Measurements from ENCODE around the gene TBRG4.
A peak's percentile ranks its signal among the peaks of the same experiment; 100 is the strongest.

Gene TBRG4

GRCh38 chr7:45111298-45112223, at the start of gene TBRG4:
Gene TBRG4, minus strand, starts transcription at chr7:45111697. Its CDS starts 2,460 bp downstream, at chr7:45109237.
- peak; percentile 94 for DNase-seq (ENCODE audit: low read depth in 2 of 2)
- peak; percentile 25 for TF ChIP-seq CTCF (IDR thresholded peaks at IDR 0.05; ENCODE audit: low read depth, low read length)
- peak within 1 kb of the TSS; percentile 77 to 91 for H3K4me3 ChIP-seq (replicated peaks in 1 of 2; ENCODE audit: low read depth in 2 of 2, low read length in 2 of 2)

DNA sequence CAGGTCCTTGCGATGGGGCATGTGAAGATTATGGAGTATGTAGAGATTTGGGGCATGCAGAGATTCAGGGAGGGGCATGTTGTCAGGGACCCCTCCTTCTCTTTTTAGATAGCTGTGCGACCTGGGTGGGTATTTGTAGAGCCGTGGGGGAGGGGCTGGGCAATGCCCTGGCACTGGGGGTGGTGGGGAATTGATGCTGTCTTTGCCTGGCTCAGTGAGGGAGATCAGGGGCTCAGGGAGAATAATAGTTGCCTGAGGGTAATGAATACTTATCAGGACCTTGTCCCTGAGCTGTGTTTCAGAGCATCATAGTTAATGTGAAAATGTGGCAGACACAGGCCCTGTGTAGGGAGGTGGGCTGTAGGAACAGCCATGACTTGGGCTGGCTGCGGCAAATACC, 49.6 kb upstream of the TBRG4 start:
- TF ChIP-seq CTCF (IDR thresholded peaks at IDR 0.05; ENCODE audit: low read depth, low read length) = no peak
- no peak for DNase-seq (ENCODE audit: low read depth in 2 of 2)
- H3K4me3 ChIP-seq (replicated peaks in 1 of 2; ENCODE audit: low read depth in 2 of 2, low read length in 2 of 2) = no peak overlapping the region

DNA sequence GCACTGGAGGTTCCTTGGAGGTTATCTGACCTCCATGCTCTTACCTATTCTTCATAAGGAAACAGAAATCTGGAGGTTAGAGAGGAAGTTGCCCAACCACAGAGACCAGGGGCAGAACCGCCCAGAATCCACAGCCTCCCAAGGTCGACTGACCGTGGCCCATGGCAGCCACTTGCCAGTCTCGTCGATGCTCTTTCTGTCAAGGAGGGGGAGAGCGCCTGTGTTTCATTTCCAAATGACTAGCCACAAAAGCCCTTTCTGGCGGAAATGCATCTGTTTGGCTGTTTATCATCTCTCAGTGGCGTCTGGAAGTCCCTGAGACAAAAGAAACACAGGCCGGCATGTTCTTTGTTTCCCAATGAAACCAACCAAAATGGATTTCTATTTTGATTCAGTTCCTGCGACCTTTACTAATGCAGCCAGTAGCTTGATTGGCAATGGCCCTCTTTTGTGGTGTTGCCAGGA, 49.0 kb upstream of the TBRG4 start:
- TF ChIP-seq CTCF (IDR thresholded peaks at IDR 0.05; ENCODE audit: low read depth, low read length) = no peak
- H3K4me3 ChIP-seq (replicated peaks in 1 of 2; ENCODE audit: low read depth in 2 of 2, low read length in 2 of 2) = no peak overlapping the region
- no peak for DNase-seq (ENCODE audit: low read depth in 2 of 2)

DNA sequence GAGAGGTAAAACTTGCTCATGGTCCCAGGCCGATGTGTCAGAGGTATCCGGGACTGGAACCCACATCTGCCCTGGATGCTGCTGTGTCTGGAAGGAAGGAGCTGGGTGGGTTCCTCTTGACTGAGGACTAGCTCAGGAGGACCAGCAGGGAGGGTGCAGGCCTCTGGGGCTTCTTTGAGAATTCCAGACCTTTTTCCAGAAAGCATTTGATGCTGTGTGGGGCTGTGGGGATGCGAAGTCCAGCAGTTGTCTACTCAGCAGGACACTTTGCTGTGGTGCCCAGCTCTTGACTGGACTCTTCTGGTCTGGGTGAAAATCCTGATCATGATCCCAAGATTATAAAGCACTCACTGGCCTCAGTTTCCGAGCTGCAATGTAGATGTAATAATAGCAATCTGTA, 47.8 kb upstream of the TBRG4 start:
- no peak overlapping the region for H3K4me3 ChIP-seq (replicated peaks in 1 of 2; ENCODE audit: low read depth in 2 of 2, low read length in 2 of 2)
- TF ChIP-seq CTCF (IDR thresholded peaks at IDR 0.05; ENCODE audit: low read depth, low read length) = no peak
- no peak for DNase-seq (ENCODE audit: low read depth in 2 of 2)

DNA sequence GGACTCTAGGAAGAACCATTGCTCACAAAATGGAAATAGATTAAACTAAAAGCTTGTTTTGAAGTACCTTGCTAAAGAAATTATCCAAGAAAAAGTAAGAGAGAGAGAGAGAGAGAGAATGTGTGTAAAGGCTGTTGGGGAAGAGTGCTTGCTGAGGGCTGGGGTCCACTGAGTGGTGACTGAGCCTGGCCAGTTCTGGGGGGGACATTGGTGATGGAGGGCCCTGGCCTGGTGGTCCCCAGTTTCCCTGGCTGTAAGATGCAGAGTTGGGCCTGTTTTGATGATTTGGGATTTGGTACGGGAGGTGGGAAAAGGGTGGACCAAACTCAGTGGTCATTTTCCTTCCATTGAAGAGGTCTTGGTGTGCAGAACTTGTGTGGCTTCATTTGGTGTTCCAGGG, 47.0 kb upstream of the TBRG4 start:
- DNase-seq (ENCODE audit: low read depth in 2 of 2) = no peak
- TF ChIP-seq CTCF (IDR thresholded peaks at IDR 0.05; ENCODE audit: low read depth, low read length) = no peak

GRCh38 chr7:45157653-45158401, 46.3 kb upstream of the TBRG4 start, which contains the start of gene RAMP3:
Gene RAMP3, plus strand, starts transcription at chr7:45157791. Its CDS starts 38 bp downstream, at chr7:45157829.
- no peak for DNase-seq (ENCODE audit: low read depth in 2 of 2)
- H3K4me3 ChIP-seq (replicated peaks in 1 of 2; ENCODE audit: low read depth in 2 of 2, low read length in 2 of 2) = no peak within 1 kb of the TSS
- TF ChIP-seq CTCF (IDR thresholded peaks at IDR 0.05; ENCODE audit: low read depth, low read length) = no peak

More for the DNA sequence above, 47.0 kb upstream of the TBRG4 start:
- no peak overlapping the region for H3K4me3 ChIP-seq (replicated peaks in 1 of 2; ENCODE audit: low read depth in 2 of 2, low read length in 2 of 2)
